Esophagus (tissue), 2 donors: ENCODE results near the gene PDLIM5. TPM values are rescaled to one million over a fixed set of nuclear protein-coding genes. Genes with fewer than 3 reads are reported as not detected.
A peak's percentile ranks its signal among the peaks of the same experiment; 100 is the strongest.
"Not testable (repeated sequence)": the region's sequence is repeated elsewhere in the genome, so short reads cannot be mapped to it uniquely, and the experiment has no call there.

ENCODE experiments used
- H3K27ac ChIP-seq, 2 donors: one replicate each; pipeline ENCODE4 v1.5.1; 2013; ENCODE audit warnings: low read depth in 2 of 2, mild to moderate bottlenecking in 2 of 2, inconsistent platforms in 1 of 2, low read length in 1 of 2, moderate library complexity in 1 of 2
- H3K27me3 ChIP-seq, 2 donors: one replicate each; pipeline ENCODE4 v1.6.1; 2013; ENCODE audit warnings: low read length in 2 of 2, control low read depth in 1 of 2, mild to moderate bottlenecking in 1 of 2; ENCODE audit not compliant: insufficient read depth in 2 of 2, control insufficient read depth in 1 of 2
- H3K36me3 ChIP-seq, 2 donors: one replicate each; pipeline ENCODE4 v1.6.1; 2013; ENCODE audit warnings: low read length in 1 of 2; ENCODE audit not compliant: control insufficient read depth in 2 of 2, insufficient read depth in 2 of 2
- H3K4me1 ChIP-seq, 2 donors: one replicate each; pipeline ENCODE4 v1.6.1; 2013; ENCODE audit warnings: low read length in 1 of 2; ENCODE audit not compliant: control insufficient read depth in 2 of 2, insufficient read depth in 2 of 2
- H3K4me3 ChIP-seq, 2 donors: one replicate each; pipeline ENCODE4 v1.5.1; 2013; ENCODE audit warnings: low read length in 2 of 2, mild to moderate bottlenecking in 2 of 2, low read depth in 1 of 2, moderate library complexity in 1 of 2
- H3K9me3 ChIP-seq, 2 donors: one replicate each; pipeline ENCODE4 v1.6.1; 2013; ENCODE audit warnings: mild to moderate bottlenecking in 2 of 2, low read depth in 1 of 2, low read length in 1 of 2, moderate library complexity in 1 of 2; ENCODE audit not compliant: control insufficient read depth in 2 of 2, insufficient read depth in 1 of 2
- WGBS, 2 donors: extraction: QIAGEN DNeasy Blood & Tissue Kit; methylation state at CpG; one replicate each; pipeline ENCODE4 v1.1.7; 2013; 5-methylcytosine and 5-hydroxymethylcytosine counted together
- polyA plus RNA-seq, 2 donors: library from polyadenylated mRNA; stranded (reverse); fragments of 200-250 nt; gene quantifications; one replicate each; pipeline ENCODE4 v1.2.3, GENCODE V29; 2013
- donor health status: healthy with polysubstance abuse.
- donor health status: Bipolar disorder and iron deficiency.

The PDLIM5 gene
- polyA plus RNA-seq, 2 donors: 40.0 to 41.5 TPM

DNA sequence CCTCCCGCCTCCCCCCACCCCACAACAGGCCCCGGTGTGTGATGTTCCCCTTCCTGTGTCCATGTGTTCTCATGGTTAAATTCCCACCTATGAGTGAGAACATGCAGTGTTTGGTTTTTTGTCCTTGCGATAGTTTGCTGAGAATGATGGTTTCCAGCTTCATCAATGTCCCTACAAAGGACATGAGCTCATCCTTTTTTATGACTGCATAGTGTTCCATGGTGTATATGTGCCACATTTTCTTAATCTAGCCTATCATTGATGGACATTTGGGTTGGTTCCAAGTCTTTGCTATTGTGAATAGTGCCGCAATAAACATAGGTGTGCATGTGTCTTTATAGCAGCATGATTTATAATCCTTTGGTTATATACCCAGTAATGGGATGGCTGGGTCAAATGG lies 104.3 kb downstream of the PDLIM5 start:
- not testable (repeated sequence) for H3K27ac ChIP-seq, H3K27me3 ChIP-seq, H3K9me3 ChIP-seq, H3K4me1 ChIP-seq, H3K36me3 ChIP-seq, H3K4me3 ChIP-seq
- 93 to 100% methylated on average over 3 to 4 of the region's 4 CpGs for WGBS, 2 donors

DNA sequence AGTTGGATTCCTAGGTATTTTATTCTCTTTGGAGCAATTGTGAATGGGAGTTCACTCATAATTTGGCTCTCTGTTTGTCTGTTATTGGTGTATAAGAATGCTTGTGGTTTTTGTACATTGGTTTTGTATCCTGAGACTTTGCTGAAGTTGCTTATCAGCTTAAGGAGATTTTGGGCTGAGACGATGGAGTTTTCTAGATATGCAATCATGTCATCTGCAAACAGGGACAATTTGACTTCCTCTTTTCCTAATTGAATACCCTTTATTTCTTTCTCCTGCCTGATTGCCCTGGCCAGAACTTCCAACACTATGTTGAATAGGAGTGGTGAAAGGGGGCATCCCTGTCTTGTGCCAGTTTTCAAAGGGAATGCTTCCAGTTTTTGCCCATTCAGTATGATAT lies 105.9 kb downstream of the PDLIM5 start:
- H3K4me1 ChIP-seq, H3K9me3 ChIP-seq, H3K36me3 ChIP-seq, H3K27me3 ChIP-seq, H3K27ac ChIP-seq, H3K4me3 ChIP-seq: not testable (repeated sequence)
- WGBS, 2 donors: 94% methylated on average over 1 of the region's 1 CpG; no CpG with 5 or more reads in 1 of the 2 donors

DNA sequence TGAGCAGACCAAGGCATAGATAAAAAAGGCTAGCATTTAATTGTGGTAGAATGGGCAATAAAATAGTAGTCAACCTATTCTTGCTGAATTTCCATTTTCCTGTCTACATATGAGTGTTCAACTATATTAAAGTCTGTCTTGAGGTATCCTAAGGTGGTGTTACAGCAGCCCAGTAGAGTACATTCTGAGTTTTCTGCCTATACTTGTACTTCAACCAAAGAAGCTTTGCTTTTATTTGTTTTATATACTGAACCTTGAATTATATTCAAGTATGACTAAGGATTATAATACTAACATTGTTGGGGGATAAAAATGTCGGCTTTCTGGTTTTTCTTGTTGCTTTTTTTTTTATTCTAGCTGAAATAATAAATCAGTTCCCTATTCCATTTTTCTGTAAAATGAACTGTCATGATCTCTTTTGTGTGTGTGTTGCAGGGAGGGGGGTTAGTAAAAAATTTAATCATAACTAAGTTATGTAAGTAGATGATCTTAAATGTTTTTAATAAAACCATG lies 106.7 kb downstream of the PDLIM5 start:
- Histone ChIP-seq H3K36me3 (no peaks in the 10 kb centered on the region), H3K4me1 (peaks cover 2 to 3% of the 10 kb centered on the region in 2 donors), H3K27me3 (no peaks in the 10 kb centered on the region), H3K4me3 (no peak overlapping the region), H3K27ac (no peak overlapping the region), H3K9me3 (no peaks in the 10 kb centered on the region)
- 55 to 71% methylated on average over 1 of the region's 1 CpG for WGBS, 2 donors

DNA sequence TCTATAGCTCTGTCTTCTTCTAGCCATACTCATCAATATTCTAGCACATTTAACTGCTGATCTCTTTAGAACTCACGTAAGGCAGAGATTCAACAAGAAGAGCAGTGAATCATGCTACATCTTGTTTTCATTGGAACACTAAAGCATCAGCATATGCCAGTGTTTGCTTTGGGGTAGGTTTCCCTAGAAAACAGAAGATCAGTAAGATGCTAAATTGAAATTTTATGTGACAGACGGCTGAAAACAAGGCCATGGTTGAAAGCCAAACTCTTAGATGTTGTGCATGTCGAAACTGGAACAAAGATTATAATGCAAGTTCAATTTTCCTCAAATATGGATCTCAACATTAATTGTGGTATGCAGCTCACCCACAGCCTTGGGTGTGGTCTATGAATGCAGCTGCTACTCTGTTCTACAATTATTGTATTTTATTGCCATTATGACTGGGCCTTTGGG lies 107.6 kb downstream of the PDLIM5 start:
- H3K36me3 ChIP-seq: no peaks in the 10 kb centered on the region
- H3K9me3 ChIP-seq: no peaks in the 10 kb centered on the region
- peak overlapping the region in 1 of 2 donors; percentile 54 for H3K27ac ChIP-seq
- H3K4me3 ChIP-seq: no peak overlapping the region
- 37 to 54% methylated on average over 3 of the region's 3 CpGs for WGBS, 2 donors
- H3K27me3 ChIP-seq: no peaks in the 10 kb centered on the region
- H3K4me1 ChIP-seq: peaks cover 2 to 3% of the 10 kb centered on the region in 2 donors

DNA sequence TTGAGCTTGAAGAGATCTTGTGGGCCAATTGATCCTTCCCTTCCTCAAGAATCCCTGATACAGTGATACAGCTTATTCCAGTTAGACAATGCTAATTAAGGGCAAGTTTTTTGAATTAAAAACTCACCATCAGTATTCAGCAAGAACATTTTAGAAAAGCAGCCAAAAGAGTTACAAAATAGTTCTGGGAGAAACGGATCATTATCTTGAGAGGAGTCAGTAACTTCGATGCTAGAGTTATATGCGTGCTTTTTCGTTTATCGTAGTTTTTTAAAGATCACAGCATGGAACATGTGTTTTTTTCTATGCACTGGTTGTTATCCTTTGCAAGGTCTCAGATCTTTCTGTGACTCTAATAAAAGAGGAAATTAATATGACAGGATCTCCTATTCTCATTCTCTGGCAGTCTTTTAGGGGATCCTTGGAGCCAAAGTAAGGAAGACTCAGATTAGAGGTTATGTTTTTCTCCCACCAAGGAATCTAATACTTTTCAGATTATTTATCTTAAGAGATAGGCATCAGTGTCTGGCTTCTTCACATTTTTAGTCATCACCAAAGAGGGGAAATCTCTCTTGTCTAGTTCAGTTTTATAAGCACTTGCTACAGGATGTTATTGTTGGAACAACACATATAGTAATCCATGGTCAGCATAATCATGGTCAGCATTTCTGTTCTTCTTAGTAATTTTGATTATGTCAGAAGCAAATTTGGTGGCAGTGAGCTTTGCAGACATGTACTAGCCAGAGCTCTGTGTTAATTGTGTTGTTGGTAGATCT lies 109.7 kb downstream of the PDLIM5 start:
- H3K27ac ChIP-seq: no peak overlapping the region
- no peak overlapping the region for H3K4me3 ChIP-seq
- H3K27me3 ChIP-seq: no peaks in the 10 kb centered on the region
- peaks cover 2 to 3% of the 10 kb centered on the region in 2 donors for H3K4me1 ChIP-seq
- no peaks in the 10 kb centered on the region for H3K9me3 ChIP-seq
- 66 to 79% methylated on average over 5 of the region's 5 CpGs for WGBS, 2 donors
- no peaks in the 10 kb centered on the region for H3K36me3 ChIP-seq

DNA sequence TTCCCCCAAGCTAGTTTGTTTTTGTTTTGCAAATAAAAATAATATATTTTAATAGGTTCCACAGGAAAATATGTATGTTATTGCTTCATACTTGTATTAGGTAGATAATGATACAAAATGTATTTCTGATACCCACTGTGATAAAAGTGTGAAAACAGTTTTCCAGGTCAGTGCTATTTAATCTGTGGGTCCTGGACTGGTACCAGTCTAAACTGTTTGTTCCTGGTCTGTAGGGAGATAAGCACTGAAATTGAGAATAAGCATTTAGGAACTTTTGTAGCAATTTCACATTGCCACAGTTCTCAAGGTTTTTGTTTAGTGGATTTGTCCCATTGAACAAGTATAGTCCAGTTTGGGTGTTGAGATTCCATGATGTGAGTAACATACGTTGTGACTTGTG lies 110.5 kb downstream of the PDLIM5 start:
- H3K9me3 ChIP-seq: no peaks in the 10 kb centered on the region
- no peaks in the 10 kb centered on the region for H3K36me3 ChIP-seq
- 58 to 68% methylated on average over 1 of the region's 1 CpG for WGBS, 2 donors
- H3K27ac ChIP-seq: no peak overlapping the region
- H3K27me3 ChIP-seq: no peaks in the 10 kb centered on the region
- no peak overlapping the region for H3K4me3 ChIP-seq
- H3K4me1 ChIP-seq: peaks cover 2 to 3% of the 10 kb centered on the region in 2 donors

DNA sequence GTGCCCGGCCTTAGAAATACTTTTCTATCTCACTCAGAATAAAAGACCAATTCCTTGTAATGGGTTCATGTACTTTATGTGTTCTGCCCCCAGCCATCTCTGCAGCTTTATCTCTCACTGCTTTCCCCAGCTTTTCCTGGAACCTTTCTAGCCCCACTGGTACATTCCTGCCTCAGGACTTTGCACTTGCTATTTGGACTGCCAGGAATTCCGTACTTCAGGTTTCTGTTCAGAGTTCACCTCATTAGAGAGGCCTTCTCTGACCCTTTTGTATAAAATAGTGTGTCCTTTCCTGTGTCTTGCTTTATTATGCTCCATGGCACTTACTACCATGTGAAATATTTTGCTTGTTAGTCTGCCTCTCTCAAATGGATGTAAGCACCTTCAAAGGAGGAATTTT lies 112.5 kb downstream of the PDLIM5 start:
- Histone ChIP-seq H3K4me1 (peaks cover 2 to 3% of the 10 kb centered on the region in 2 donors), H3K36me3 (no peaks in the 10 kb centered on the region), H3K4me3 (no peak overlapping the region), H3K9me3 (no peaks in the 10 kb centered on the region), H3K27ac (no peak overlapping the region), H3K27me3 (no peaks in the 10 kb centered on the region)
- 85 to 94% methylated on average over 2 of the region's 2 CpGs for WGBS, 2 donors

DNA sequence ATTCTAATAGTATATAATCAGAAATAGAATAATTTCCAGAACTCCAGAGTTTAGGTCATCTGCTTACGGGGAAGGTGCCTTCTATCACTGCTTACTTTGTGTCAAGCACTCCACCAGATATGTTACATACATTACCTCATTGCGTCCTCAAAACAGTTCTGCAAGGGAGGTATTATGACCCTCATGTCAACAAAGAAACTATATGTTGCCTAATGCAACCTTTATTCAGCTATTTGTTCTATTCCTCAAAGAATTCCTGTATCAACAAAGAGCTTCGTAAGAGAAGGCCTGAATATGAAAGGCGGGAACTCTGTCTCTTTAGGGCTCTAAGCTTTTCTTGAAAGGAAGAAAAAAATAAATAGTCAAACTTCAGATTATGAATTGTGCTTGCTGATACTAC lies 114.7 kb downstream of the PDLIM5 start:
- H3K27me3 ChIP-seq: no peaks in the 10 kb centered on the region
- no peaks in the 10 kb centered on the region for H3K36me3 ChIP-seq
- no peaks in the 10 kb centered on the region for H3K9me3 ChIP-seq
- 72 to 75% methylated on average over 4 of the region's 4 CpGs for WGBS, 2 donors
- H3K4me3 ChIP-seq: no peak overlapping the region
- H3K27ac ChIP-seq: no peak overlapping the region
- H3K4me1 ChIP-seq: no peaks in the 10 kb centered on the region

DNA sequence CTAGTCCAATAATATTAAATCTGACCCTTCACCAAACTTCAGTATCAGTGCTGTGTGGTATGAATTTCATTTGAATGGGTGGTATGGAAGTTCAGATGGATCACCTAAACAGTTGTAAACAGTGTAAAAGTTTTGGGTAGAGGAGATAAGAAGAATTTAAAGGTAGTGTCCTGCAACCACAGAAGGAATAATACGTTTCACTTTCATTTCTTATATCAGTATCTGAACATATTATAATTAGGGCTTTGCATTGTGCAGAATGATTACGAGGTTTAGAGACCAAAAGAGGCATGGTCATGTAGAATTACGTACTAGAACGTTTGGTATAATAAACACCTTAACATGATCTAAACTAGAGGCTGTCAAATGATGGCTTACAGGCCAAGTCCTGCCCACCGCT lies 116.1 kb downstream of the PDLIM5 start:
- H3K4me1 ChIP-seq: no peaks in the 10 kb centered on the region
- no peak overlapping the region for H3K4me3 ChIP-seq
- no peaks in the 10 kb centered on the region for H3K27me3 ChIP-seq
- no peaks in the 10 kb centered on the region for H3K36me3 ChIP-seq
- WGBS, 2 donors: 42 to 43% methylated on average over 5 of the region's 5 CpGs
- no peaks in the 10 kb centered on the region for H3K9me3 ChIP-seq
- no peak overlapping the region for H3K27ac ChIP-seq

DNA sequence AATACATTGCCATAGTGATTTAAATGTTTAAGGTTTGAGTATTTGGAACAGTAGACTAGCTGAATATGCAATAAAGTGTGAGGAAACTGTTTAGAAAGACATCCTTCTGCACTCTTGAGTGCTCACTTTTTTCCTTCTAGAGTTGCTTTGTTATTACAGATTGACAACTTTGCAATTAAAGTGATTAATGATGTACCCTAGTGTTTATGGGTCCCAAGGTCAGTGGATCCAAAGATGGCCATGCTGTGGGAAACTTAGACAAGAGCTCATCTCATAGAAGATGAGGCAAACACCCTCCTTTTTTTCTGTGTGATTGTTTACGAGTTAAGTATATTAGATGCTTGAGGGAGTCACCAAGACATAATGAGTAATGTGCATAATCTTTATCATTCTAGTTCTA lies 118.8 kb downstream of the PDLIM5 start:
- H3K27ac ChIP-seq: no peak overlapping the region
- peaks cover 0 to 1% of the 10 kb centered on the region in 2 donors for H3K36me3 ChIP-seq
- H3K27me3 ChIP-seq: no peaks in the 10 kb centered on the region
- H3K4me3 ChIP-seq: no peak overlapping the region
- WGBS, 2 donors: 77 to 84% methylated on average over 1 of the region's 1 CpG
- H3K4me1 ChIP-seq: peaks cover 0 to under 1% of the 10 kb centered on the region in 2 donors
- no peaks in the 10 kb centered on the region for H3K9me3 ChIP-seq
